Measurements from ENCODE around the gene CAPN15. TPM values are rescaled to one million over a fixed set of nuclear protein-coding genes. Genes with fewer than 3 reads are reported as not detected.
A peak's percentile ranks its signal among the peaks of the same experiment; 100 is the strongest.

CAPN15 gene
- total RNA-seq, 6 donors from 2014 or later = 27.3 to 84.5 (median 66.1) TPM

DNA sequence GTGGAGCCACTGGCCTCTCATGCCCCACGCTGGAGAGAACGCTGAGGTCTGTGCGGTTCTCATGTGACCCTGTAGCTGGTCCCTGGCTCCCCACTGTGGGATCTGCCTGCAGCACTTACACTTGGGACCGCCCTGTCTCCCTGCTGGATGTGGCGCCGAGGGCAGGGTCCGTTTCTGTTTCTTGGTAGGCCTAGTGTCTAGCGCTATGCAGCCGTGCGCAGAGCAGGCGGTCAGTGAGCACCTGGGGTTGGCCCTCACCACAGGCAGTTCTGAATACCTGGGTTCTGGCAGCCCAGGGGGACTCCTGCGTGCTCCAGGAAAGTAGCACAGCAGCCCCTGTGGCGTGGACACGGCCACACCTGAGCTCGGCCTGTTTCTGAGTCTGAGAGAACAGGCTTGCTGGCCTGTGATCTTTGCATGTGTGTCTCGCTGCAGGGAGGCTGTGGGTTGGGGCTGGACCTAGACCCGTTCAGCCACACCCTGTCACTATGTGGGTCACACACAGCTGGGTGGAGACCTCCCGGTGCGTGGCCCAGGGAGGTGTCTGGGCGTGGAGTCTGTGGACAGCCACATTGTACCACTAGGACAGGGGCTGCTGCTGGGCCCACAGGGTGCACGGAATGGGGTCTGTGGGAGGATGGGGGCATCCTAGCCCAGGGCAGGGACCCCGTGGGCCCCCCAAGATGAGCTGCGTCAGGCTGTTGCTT lies 2.8 kb downstream of the CAPN15 start:
- DNase-seq = peak in 1 of 2 donors; percentile 71

DNA sequence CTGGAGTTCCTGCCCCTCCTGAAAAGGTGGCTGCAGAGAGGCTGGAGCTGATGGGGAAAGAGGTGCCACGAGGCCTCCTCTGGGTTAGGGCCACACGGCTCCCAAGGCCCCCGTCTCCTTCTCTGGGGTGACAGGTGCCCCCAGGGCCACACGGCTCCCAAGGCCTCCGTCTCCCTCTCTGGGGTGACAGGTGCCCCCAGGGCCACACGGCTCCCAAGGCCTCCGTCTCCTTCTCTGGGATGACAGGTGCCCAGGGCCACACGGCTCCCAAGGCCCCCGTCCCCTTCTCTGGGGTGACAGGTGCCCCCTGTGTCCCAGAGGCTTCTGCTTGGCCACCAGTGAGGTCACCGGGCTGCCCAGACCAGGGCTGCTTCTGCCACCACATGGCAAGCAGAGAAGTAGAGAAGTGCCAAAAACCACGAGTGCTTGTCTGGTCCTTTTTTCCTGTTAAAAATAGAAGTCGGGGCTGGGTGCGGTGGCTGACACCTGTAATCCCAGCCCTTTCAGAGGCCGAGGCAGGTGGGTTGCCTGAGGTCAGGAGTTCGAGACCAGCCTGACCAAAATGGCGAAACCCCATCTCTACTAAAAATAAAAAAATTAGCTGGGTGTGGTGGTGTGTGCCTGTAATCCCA lies 4.1 kb downstream of the CAPN15 start:
- ATAC-seq (ENCODE audit: low FRiP score in 2 of 2) (no peak), DNase-seq (peak in 1 of 2 donors; percentile 62)
- peaks cover 0 to 9% (median 5%) of the 10 kb centered on the region in 4 donors for H3K36me3 ChIP-seq
- peaks cover 18 to 59% (median 25%) of the 10 kb centered on the region in 4 donors for H3K4me1 ChIP-seq
- no peaks in the 10 kb centered on the region for H3K27me3 ChIP-seq
- H3K9me3 ChIP-seq = no peaks in the 10 kb centered on the region
- no peak overlapping the region for H3K4me3 ChIP-seq
- H3K27ac ChIP-seq = no peak overlapping the region
- TF ChIP-seq POLR2AphosphoS5 (IDR thresholded peaks at IDR 0.05) (no peak), EP300 (IDR thresholded peaks at IDR 0.05) (no peak), POLR2A (IDR thresholded peaks at IDR 0.05) (no peak)
- TF ChIP-seq, protein P1, sequence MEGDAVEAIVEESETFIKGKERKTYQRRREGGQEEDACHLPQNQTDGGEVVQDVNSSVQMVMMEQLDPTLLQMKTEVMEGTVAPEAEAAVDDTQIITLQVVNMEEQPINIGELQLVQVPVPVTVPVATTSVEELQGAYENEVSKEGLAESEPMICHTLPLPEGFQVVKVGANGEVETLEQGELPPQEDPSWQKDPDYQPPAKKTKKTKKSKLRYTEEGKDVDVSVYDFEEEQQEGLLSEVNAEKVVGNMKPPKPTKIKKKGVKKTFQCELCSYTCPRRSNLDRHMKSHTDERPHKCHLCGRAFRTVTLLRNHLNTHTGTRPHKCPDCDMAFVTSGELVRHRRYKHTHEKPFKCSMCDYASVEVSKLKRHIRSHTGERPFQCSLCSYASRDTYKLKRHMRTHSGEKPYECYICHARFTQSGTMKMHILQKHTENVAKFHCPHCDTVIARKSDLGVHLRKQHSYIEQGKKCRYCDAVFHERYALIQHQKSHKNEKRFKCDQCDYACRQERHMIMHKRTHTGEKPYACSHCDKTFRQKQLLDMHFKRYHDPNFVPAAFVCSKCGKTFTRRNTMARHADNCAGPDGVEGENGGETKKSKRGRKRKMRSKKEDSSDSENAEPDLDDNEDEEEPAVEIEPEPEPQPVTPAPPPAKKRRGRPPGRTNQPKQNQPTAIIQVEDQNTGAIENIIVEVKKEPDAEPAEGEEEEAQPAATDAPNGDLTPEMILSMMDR (IDR thresholded peaks at IDR 0.05) = no peak
- 88 to 89% methylated on average over 16 of the region's 16 CpGs for WGBS, 2 donors

More for the DNA sequence above, 2.8 kb downstream of the CAPN15 start:
- H3K27me3 ChIP-seq = no peaks in the 10 kb centered on the region
- whole genome bisulfite sequencing, 2 donors = 96 to 100% methylated on average over 2 to 16 of the region's 23 CpGs
- no peak overlapping the region for H3K4me3 ChIP-seq
- H3K4me1 ChIP-seq = peaks cover 29 to 68% (median 38%) of the 10 kb centered on the region in 4 donors
- peak overlapping the region in 1 of 4 donors; percentile 98 for H3K27ac ChIP-seq
- TF ChIP-seq POLR2AphosphoS5 (IDR thresholded peaks at IDR 0.05) (no peak), EP300 (IDR thresholded peaks at IDR 0.05) (no peak), POLR2A (IDR thresholded peaks at IDR 0.05) (no peak)
- TF ChIP-seq, protein P1 (IDR thresholded peaks at IDR 0.05) = no peak
- H3K36me3 ChIP-seq = peaks cover 0 to 2% (median 0%) of the 10 kb centered on the region in 4 donors
- ATAC-seq (ENCODE audit: low FRiP score in 2 of 2) = no peak
- H3K9me3 ChIP-seq = no peaks in the 10 kb centered on the region

DNA sequence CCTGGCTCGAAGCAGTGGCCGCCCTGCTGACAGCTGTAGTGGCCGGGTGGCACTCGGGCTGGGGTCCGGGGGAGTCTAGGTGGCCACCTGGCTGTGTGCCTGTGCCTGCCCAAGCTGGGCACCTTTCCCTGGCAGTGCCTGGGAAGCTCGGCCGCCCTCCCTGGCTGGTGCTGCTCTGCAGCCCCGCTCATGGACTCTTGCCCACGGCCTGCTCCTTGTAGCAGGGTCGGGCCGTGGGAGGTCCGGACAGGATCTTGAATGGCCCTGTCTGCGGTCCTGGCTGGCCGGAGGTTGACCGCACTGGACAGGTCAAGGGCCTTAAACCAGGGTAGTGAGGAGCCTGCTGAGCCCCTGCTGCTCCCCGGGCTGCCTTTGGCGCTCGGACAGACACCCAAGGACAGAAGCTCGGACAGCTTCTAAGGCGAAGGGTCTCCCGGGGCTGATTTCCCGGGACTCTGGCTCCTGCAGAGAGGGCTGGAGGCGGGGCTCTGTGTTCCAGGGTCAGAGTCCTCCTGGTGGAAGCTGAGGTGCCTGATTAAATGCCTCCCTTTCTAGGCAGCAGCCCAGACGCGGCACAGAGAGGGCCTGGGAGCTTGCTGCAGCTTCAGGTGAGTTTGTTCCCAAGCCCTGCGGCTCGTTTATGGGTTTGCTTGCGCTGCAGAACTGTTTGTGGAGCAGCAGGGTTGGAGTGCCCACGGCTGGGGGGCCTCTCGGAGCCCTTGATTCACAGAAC lies 6.0 kb downstream of the CAPN15 start:
- no peak overlapping the region for H3K27ac ChIP-seq
- no peak for ATAC-seq (ENCODE audit: low FRiP score in 2 of 2)
- no peak overlapping the region for H3K4me3 ChIP-seq
- 91% methylated on average over 2 to 25 of the region's 30 CpGs for WGBS, 2 donors
- H3K27me3 ChIP-seq = no peaks in the 10 kb centered on the region
- H3K9me3 ChIP-seq = no peaks in the 10 kb centered on the region
- peak in 1 of 2 donors; percentile 66 for DNase-seq
- H3K4me1 ChIP-seq = peaks cover 16 to 49% (median 21%) of the 10 kb centered on the region in 4 donors
- TF ChIP-seq, protein P1 (IDR thresholded peaks at IDR 0.05) = no peak
- TF ChIP-seq POLR2AphosphoS5 (IDR thresholded peaks at IDR 0.05) = no peak
- no peak for TF ChIP-seq EP300 (IDR thresholded peaks at IDR 0.05)
- no peak for TF ChIP-seq POLR2A (IDR thresholded peaks at IDR 0.05)
- peaks cover 0 to 28% (median 19%) of the 10 kb centered on the region in 4 donors for H3K36me3 ChIP-seq

DNA sequence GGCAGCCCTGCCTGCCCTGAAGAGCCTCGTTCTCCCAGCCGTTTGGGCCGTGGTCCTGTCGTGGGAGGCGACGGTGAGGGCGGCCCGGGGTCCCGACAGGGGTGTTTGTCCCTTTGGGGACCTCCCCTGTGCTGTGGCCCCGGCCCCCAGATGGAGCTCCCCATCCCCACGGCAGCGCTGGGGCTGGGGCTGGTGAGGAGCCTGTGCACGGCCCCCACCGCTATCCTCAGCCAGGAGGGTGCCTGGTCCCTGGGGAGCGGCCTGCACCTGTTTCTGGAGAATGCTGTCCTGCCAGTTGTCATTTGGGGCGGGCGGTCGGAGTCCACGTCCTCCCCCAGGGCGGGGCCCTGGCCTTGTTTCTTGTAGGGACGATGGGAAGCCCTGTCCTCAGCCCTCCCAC lies 6.6 kb downstream of the CAPN15 start:
- 85 to 90% methylated on average over 6 to 16 of the region's 21 CpGs for WGBS, 2 donors
- Histone ChIP-seq H3K4me1 (peaks cover 12 to 43% (median 15%) of the 10 kb centered on the region in 4 donors), H3K36me3 (peaks cover 0 to 31% (median 19%) of the 10 kb centered on the region in 4 donors), H3K27ac (no peak overlapping the region), H3K4me3 (no peak overlapping the region), H3K27me3 (no peaks in the 10 kb centered on the region), H3K9me3 (no peaks in the 10 kb centered on the region)
- no peak for ATAC-seq (ENCODE audit: low FRiP score in 2 of 2)
- peak in 1 of 2 donors; percentile 80 for DNase-seq
- TF ChIP-seq POLR2A (IDR thresholded peaks at IDR 0.05) = no peak
- no peak for TF ChIP-seq EP300 (IDR thresholded peaks at IDR 0.05)
- TF ChIP-seq POLR2AphosphoS5 (IDR thresholded peaks at IDR 0.05) = no peak
- TF ChIP-seq, protein P1 (IDR thresholded peaks at IDR 0.05) = no peak
